Activated CD4-positive, alpha-beta T cell treated with anti-CD3 and anti-CD28 coated beads, Interleukin-2, amount 50 U/mL, for 1 hour (primary cell): ENCODE measurements around the gene LRRC27.

Experiments
- DNase-seq: peaks from one replicate; pipeline ENCODE4 v3.0.0-alpha.2; 2020

The LRRC27 gene

GRCh38 chr10:132405463-132405991, 73.5 kb downstream of the LRRC27 start:
- DNase-seq = no peak

GRCh38 chr10:132406181-132406580, 74.2 kb downstream of the LRRC27 start:
- DNase-seq = no peak

GRCh38 chr10:132406750-132407149, 74.8 kb downstream of the LRRC27 start:
- DNase-seq = no peak

GRCh38 chr10:132407243-132407746, 75.3 kb downstream of the LRRC27 start:
- no peak for DNase-seq

GRCh38 chr10:132407846-132408278, 75.9 kb downstream of the LRRC27 start:
- no peak for DNase-seq

GRCh38 chr10:132408367-132408781, 76.4 kb downstream of the LRRC27 start:
- no peak for DNase-seq

GRCh38 chr10:132408823-132409666, 77.1 kb downstream of the LRRC27 start:
- DNase-seq = no peak

- DNase-seq = no peak
These were observed 77.7 kb downstream of the LRRC27 start for GRCh38 chr10:132409667-132410028.

- DNase-seq = no peak
These were observed 78.2 kb downstream of the LRRC27 start for GRCh38 chr10:132410056-132410778.

- no peak for DNase-seq
These were observed 79.0 kb downstream of the LRRC27 start for GRCh38 chr10:132410779-132411532.

GRCh38 chr10:132411561-132412253, 79.7 kb downstream of the LRRC27 start:
- DNase-seq = no peak

- no peak for DNase-seq
These were observed 80.6 kb downstream of the LRRC27 start for GRCh38 chr10:132412316-132413192.

- no peak for DNase-seq
These were observed 81.5 kb downstream of the LRRC27 start for GRCh38 chr10:132413226-132414205.

- DNase-seq = no peak
These were observed 82.5 kb downstream of the LRRC27 start for GRCh38 chr10:132414402-132415016.

- DNase-seq = no peak
These were observed 83.3 kb downstream of the LRRC27 start for GRCh38 chr10:132415255-132415654.

- DNase-seq = no peak
These were observed 84.0 kb downstream of the LRRC27 start for GRCh38 chr10:132415956-132416355.

- no peak for DNase-seq
These were observed 84.7 kb downstream of the LRRC27 start for GRCh38 chr10:132416566-132417256.

- DNase-seq = no peak
These were observed 85.4 kb downstream of the LRRC27 start for GRCh38 chr10:132417257-132417910.
